Mesenchymal stem cell (in vitro differentiated cells and primary cell): ENCODE results near the gene RPS25.
A peak's percentile ranks its signal among the peaks of the same experiment; 100 is the strongest.

Source experiments
- DNase-seq: peaks from one replicate; pipeline ENCODE4 v3.0.0-alpha.2; 2013
- H2AFZ ChIP-seq: one replicate; pipeline ENCODE4 v1.6.1; 2013; ENCODE audit warnings: low read depth, mild to moderate bottlenecking, control low read depth, inconsistent platforms, low read length, moderate library complexity
- H2AK5ac ChIP-seq: 2 replicates; pipeline ENCODE4 v1.6.1; 2013; ENCODE audit warnings: low read length, moderate library complexity, mild to moderate bottlenecking, inconsistent platforms; ENCODE audit not compliant: severe bottlenecking
- H2BK120ac ChIP-seq: one replicate; pipeline ENCODE4 v1.6.1; 2013; ENCODE audit warnings: low read depth, mild to moderate bottlenecking, inconsistent platforms, low read length, moderate library complexity
- H2BK12ac ChIP-seq, 2 experiments: one replicate each; pipeline ENCODE4 v1.6.1; 2013; ENCODE audit warnings: inconsistent platforms in 2 of 2, low read length in 2 of 2, mild to moderate bottlenecking in 2 of 2, moderate library complexity in 2 of 2, control low read depth in 1 of 2
- H2BK15ac ChIP-seq: one replicate; pipeline ENCODE4 v1.6.1; 2013; ENCODE audit warnings: mild to moderate bottlenecking, low read depth, inconsistent platforms; ENCODE audit not compliant: poor library complexity, severe bottlenecking
- H2BK5ac ChIP-seq: 2 replicates; pipeline ENCODE4 v1.6.1; 2013; ENCODE audit warnings: low read depth, mild to moderate bottlenecking, low read length, control low read depth, inconsistent platforms; ENCODE audit not compliant: poor library complexity, severe bottlenecking
- H3K14ac ChIP-seq, 2 experiments: one replicate each; pipeline ENCODE4 v1.6.1; 2013; ENCODE audit warnings: inconsistent platforms in 2 of 2, low read length in 2 of 2, control low read depth in 1 of 2, mild to moderate bottlenecking in 1 of 2, moderate library complexity in 1 of 2
- H3K18ac ChIP-seq, 2 experiments: one replicate each; pipeline ENCODE4 v1.6.1; 2013; ENCODE audit warnings: inconsistent platforms in 2 of 2, low read length in 2 of 2, control low read depth in 1 of 2, low read depth in 1 of 2, mild to moderate bottlenecking in 1 of 2
- H3K23ac ChIP-seq, 2 experiments: one replicate each; pipeline ENCODE4 v1.6.1; 2013; ENCODE audit warnings: inconsistent platforms in 2 of 2, low read length in 2 of 2, mild to moderate bottlenecking in 2 of 2, moderate library complexity in 2 of 2, control low read depth in 1 of 2
- H3K27ac ChIP-seq: 2 replicates; pipeline ENCODE4 v1.5.1; 2013; ENCODE audit warnings: mild to moderate bottlenecking, moderate library complexity, low read length, control low read depth, inconsistent platforms; ENCODE audit not compliant: poor library complexity, severe bottlenecking
- H3K27me3 ChIP-seq, 2 experiments: 2 replicates each; pipeline versions ENCODE4 v1.6.1 to v1.7.0; 2013; ENCODE audit warnings: low read length in 2 of 2, mild to moderate bottlenecking in 2 of 2, moderate library complexity in 2 of 2, control low read depth in 1 of 2, inconsistent platforms in 1 of 2; ENCODE audit not compliant: control insufficient read depth in 1 of 2, insufficient read depth in 1 of 2
- H3K36me3 ChIP-seq, 2 experiments: 2 replicates each; pipeline versions ENCODE4 v1.6.1 to v1.7.0; 2013; ENCODE audit warnings: low read length in 2 of 2, control low read depth in 1 of 2, inconsistent platforms in 1 of 2, low read depth in 1 of 2, mild to moderate bottlenecking in 1 of 2; ENCODE audit not compliant: insufficient read depth in 2 of 2, control insufficient read depth in 1 of 2
- H3K4ac ChIP-seq, 2 experiments: one replicate each; pipeline ENCODE4 v1.6.1; 2013; ENCODE audit warnings: inconsistent platforms in 2 of 2, low read length in 2 of 2, mild to moderate bottlenecking in 2 of 2, moderate library complexity in 2 of 2, control low read depth in 1 of 2, low read depth in 1 of 2
- H3K4me1 ChIP-seq: 2 replicates; pipeline ENCODE4 v1.6.1; 2013; ENCODE audit warnings: low read depth, low read length, control low read depth; ENCODE audit not compliant: control insufficient read depth, insufficient read depth
- H3K4me2 ChIP-seq: 2 replicates; pipeline ENCODE4 v1.6.1; 2013; ENCODE audit warnings: low read length, mild to moderate bottlenecking, inconsistent platforms; ENCODE audit not compliant: poor library complexity, severe bottlenecking
- H3K4me3 ChIP-seq, 2 experiments: 2 replicates each; pipeline versions ENCODE4 v1.5.1 to v1.7.0; 2013; ENCODE audit warnings: low read length in 2 of 2, mild to moderate bottlenecking in 2 of 2, control low read depth in 1 of 2, low read depth in 1 of 2; ENCODE audit not compliant: insufficient read depth in 1 of 2
- H3K79me1 ChIP-seq: replicated peaks from 2 replicates; pipeline ENCODE4 v1.6.1; 2013; ENCODE audit warnings: mild to moderate bottlenecking, control low read depth, low read length, inconsistent platforms; ENCODE audit not compliant: poor library complexity, severe bottlenecking
- H3K9ac ChIP-seq: 2 replicates; pipeline ENCODE4 v1.7.0; 2013; ENCODE audit warnings: mild to moderate bottlenecking, low read length, moderate library complexity
- H3K9me3 ChIP-seq: 2 replicates; pipeline ENCODE4 v1.7.0; 2013; ENCODE audit warnings: mild to moderate bottlenecking, low read length; ENCODE audit not compliant: control insufficient read depth
- H4K8ac ChIP-seq: one replicate; pipeline ENCODE4 v1.6.1; 2013; ENCODE audit warnings: inconsistent platforms, mild to moderate bottlenecking, low read length, moderate library complexity
- H4K91ac ChIP-seq: one replicate; pipeline ENCODE4 v1.6.1; 2013; ENCODE audit warnings: mild to moderate bottlenecking, low read length, inconsistent platforms
- WGBS: methylation state at CpG from one replicate; pipeline ENCODE4 v1.1.7; 2013; ENCODE audit warnings: mixed read lengths; 5-methylcytosine and 5-hydroxymethylcytosine counted together

The RPS25 gene

DNA sequence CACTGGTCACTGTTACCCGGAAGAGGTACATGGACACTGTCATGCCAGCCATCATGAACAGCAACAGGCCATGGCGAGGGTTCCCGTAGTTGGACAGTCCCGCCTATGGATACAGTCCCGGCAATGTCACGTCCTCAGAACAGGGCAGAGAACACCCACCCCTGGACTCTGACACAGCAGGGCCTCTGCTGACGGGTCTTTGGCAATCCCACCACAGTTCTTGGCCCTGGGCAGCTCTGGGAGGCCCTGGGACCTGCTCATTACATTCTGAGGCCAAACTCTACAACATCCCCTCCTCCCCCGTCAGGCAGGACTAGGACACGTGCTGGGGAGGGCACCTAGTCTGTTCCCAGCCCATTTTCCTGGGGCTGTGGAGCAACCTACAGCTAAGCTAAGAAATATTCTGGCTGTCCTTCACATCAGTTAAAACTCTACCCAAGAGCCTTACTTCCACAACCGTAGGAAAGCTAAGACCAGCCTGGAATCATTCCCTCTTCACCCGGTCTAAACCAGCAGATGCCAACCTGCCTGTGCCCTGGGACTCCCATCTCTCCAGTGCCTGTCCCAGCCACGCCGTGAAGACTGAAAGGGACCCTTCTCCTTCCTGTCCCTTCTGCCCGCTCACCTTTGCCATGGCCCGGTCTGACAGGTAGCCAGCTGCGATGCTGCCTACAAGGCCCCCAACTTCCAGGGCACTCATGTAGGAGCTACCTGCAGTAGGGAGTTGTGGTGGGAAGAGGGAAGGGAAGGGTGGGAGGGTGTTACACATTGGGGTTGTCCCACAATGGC lies 8.0 kb upstream of the RPS25 start:
- H3K4me2 ChIP-seq: no peak overlapping the region
- H3K14ac ChIP-seq: no peak overlapping the region
- H3K4me3 ChIP-seq: no peak overlapping the region
- H2AK5ac ChIP-seq: no peak overlapping the region
- H2BK120ac ChIP-seq: no peak overlapping the region
- WGBS: 94% methylated on average over 16 of the region's 16 CpGs
- peaks cover 55 to 58% of the 10 kb centered on the region in 2 experiments for H3K36me3 ChIP-seq
- no peak overlapping the region for H3K27ac ChIP-seq
- H2AFZ ChIP-seq: no peak overlapping the region
- no peak overlapping the region for H3K18ac ChIP-seq
- no peak overlapping the region for H2BK5ac ChIP-seq
- no peak overlapping the region for H3K23ac ChIP-seq
- no peaks in the 10 kb centered on the region for H3K27me3 ChIP-seq
- no peaks in the 10 kb centered on the region for H3K9me3 ChIP-seq
- H4K8ac ChIP-seq: no peak overlapping the region
- no peak overlapping the region for H2BK15ac ChIP-seq
- H3K4me1 ChIP-seq: peaks cover 41% of the 10 kb centered on the region
- no peak for DNase-seq
- no peak overlapping the region for H3K4ac ChIP-seq
- no peak overlapping the region for H2BK12ac ChIP-seq
- no peak overlapping the region for H3K9ac ChIP-seq
- H4K91ac ChIP-seq: no peak overlapping the region
- peaks cover 32% of the 10 kb centered on the region for H3K79me1 ChIP-seq

DNA sequence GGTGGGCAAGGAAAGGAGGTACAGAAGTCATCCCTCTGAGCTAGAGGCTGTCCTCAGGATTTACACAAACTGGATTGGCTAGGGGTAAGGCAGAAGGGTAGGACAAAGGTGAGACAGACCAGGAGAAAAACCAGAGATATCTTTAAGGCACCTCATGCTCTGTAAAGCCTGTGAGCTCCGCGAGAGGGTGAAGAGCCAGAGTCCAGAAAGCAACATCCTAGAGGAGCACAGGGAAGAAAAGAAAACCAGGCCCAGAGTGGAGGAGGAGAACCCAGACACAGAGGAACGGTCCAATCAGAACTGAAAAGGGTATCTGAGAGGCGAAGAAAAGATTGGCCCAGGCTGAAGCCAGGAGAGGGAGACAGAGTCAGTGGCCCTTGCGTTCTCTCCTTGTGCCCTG lies 7.4 kb upstream of the RPS25 start:
- no peak overlapping the region for H2BK120ac ChIP-seq
- H3K36me3 ChIP-seq: peaks cover 57 to 58% of the 10 kb centered on the region in 2 experiments
- peaks cover 31% of the 10 kb centered on the region for H3K79me1 ChIP-seq
- no peak overlapping the region for H2BK5ac ChIP-seq
- H4K91ac ChIP-seq: no peak overlapping the region
- no peak overlapping the region for H3K18ac ChIP-seq
- H3K4me3 ChIP-seq: no peak overlapping the region
- H3K4me2 ChIP-seq: no peak overlapping the region
- 97% methylated on average over 5 of the region's 5 CpGs for WGBS
- H4K8ac ChIP-seq: no peak overlapping the region
- H2BK12ac ChIP-seq: no peak overlapping the region
- H3K4me1 ChIP-seq: peaks cover 41% of the 10 kb centered on the region
- H3K27ac ChIP-seq: no peak overlapping the region
- H3K4ac ChIP-seq: no peak overlapping the region
- no peaks in the 10 kb centered on the region for H3K9me3 ChIP-seq
- no peak overlapping the region for H3K9ac ChIP-seq
- H2AFZ ChIP-seq: no peak overlapping the region
- no peak overlapping the region for H2AK5ac ChIP-seq
- H3K23ac ChIP-seq: no peak overlapping the region
- no peak for DNase-seq
- no peak overlapping the region for H2BK15ac ChIP-seq
- H3K27me3 ChIP-seq: no peaks in the 10 kb centered on the region
- no peak overlapping the region for H3K14ac ChIP-seq

GRCh38 chr11:119025099-119025473 lies 6.9 kb upstream of the RPS25 start:
- Histone ChIP-seq H3K18ac (no peak overlapping the region), H4K8ac (no peak overlapping the region), H2BK5ac (no peak overlapping the region), H3K27me3 (no peaks in the 10 kb centered on the region), H3K4ac (no peak overlapping the region), H3K4me1 (peaks cover 44% of the 10 kb centered on the region), H3K9me3 (no peaks in the 10 kb centered on the region), H2BK12ac (no peak overlapping the region), H3K4me2 (no peak overlapping the region), H2BK15ac (no peak overlapping the region), H2AK5ac (no peak overlapping the region), H3K27ac (no peak overlapping the region), H2AFZ (no peak overlapping the region), H3K4me3 (no peak overlapping the region), H3K23ac (no peak overlapping the region), H3K79me1 (peaks cover 30% of the 10 kb centered on the region), H3K14ac (no peak overlapping the region), H4K91ac (no peak overlapping the region), H3K36me3 (peaks cover 59% of the 10 kb centered on the region in 2 experiments), H2BK120ac (no peak overlapping the region), H3K9ac (no peak overlapping the region)
- DNase-seq: no peak
- WGBS: 93% methylated on average over 5 of the region's 5 CpGs

DNA sequence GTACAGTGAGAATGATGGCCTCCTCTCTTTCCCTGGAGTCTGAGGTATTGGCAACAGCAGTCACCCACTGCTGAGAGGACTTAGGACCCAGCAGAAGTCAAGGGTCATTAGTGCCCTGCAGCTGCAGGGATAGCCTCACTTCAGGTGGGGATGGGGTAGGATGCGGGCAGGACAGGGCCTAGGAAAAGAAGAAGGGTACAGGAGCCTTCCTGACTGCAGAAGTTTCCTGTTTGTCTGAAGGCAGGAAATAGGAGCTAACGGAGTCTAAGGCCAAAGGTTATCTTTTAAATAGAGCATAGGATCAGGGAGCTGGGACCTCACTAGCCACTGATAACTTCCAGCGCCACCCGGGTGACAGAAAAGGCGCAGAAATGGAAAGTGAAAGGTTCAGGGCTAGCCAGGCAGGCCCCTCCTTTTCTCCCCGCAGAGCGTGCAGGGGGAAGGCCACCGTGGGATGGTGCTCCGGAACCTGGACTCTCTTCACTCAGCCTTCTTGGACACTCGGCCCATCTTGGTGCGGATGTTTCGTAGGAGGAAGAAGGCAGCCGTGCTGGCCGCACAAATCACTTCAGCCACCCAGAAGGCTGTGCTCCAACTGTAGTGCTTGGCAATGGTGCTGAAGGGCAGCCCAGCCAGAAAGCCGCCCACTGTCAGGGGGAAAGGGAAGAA lies 6.4 kb upstream of the RPS25 start:
- 63% methylated on average over 15 of the region's 15 CpGs for WGBS
- Histone ChIP-seq H3K79me1 (peaks cover 30% of the 10 kb centered on the region), H3K9me3 (no peaks in the 10 kb centered on the region), H4K91ac (no peak overlapping the region), H3K36me3 (peaks cover 60 to 61% of the 10 kb centered on the region in 2 experiments), H2BK5ac (no peak overlapping the region), H2BK15ac (no peak overlapping the region), H2AK5ac (no peak overlapping the region), H3K9ac (peak overlapping the region; percentile 2), H3K4me3 (peak overlapping the region in 1 of 2 experiments; percentile 5), H3K4me1 (peaks cover 42% of the 10 kb centered on the region), H3K27ac (no peak overlapping the region), H3K4me2 (no peak overlapping the region), H2AFZ (no peak overlapping the region), H2BK120ac (no peak overlapping the region), H4K8ac (peak overlapping the region; percentile 27), H3K4ac (no peak overlapping the region), H3K27me3 (no peaks in the 10 kb centered on the region), H3K14ac (no peak overlapping the region), H2BK12ac (no peak overlapping the region), H3K23ac (no peak overlapping the region), H3K18ac (no peak overlapping the region)
- DNase-seq: no peak
